Stomach (tissue), 4 donors: Measurements from ENCODE around the gene EVX1.

Experiments used
- CTCF ChIP-seq, 7 experiments: fragments of 450-650 bp in 4 of 7; fragments of 200-600 bp in 3 of 7; sonication (generic) in 3 of 7; IDR thresholded peaks; one replicate each; pipeline ENCODE4 v1.5.1; 2016 to 2019; ENCODE audit warnings: antibody characterized with exemption in 7 of 7, control low read depth in 2 of 7, mild to moderate bottlenecking in 1 of 7
- EP300 ChIP-seq: sonication (generic); formaldehyde crosslinking; IDR thresholded peaks from one replicate; pipeline ENCODE4 v1.6.1; 2017; ENCODE audit warnings: antibody characterized with exemption
- POLR2A ChIP-seq, 4 donors: fragments of 450-650 bp; IDR thresholded peaks; one replicate each; pipeline ENCODE4 v1.6.1; 2016; ENCODE audit warnings: antibody characterized with exemption in 4 of 4, control low read depth in 2 of 4, mild to moderate bottlenecking in 1 of 4, moderate library complexity in 1 of 4
- POLR2AphosphoS5 ChIP-seq, 3 donors: sonication (generic); formaldehyde crosslinking; IDR thresholded peaks; one replicate each; pipeline ENCODE4 v1.6.1; 2016; ENCODE audit warnings: antibody characterized with exemption in 3 of 3

GRCh38 chr7:27198138-27198841 is 44.3 kb upstream of the EVX1 start:
- TF ChIP-seq CTCF (IDR thresholded peaks at IDR 0.05) (no peak), POLR2A (IDR thresholded peaks at IDR 0.05) (no peak), POLR2AphosphoS5 (IDR thresholded peaks at IDR 0.05) (no peak), EP300 (no peak)
